WTC11 (cell line): Measurements from ENCODE around the gene F8.

Experiments used
- CBFB ChIP-seq: sonication (generic); formaldehyde crosslinking; IDR thresholded peaks from 2 replicates; pipeline ENCODE4 v1.8.1; 2022; ENCODE audit warnings: mild to moderate bottlenecking, low read depth, missing genetic modification reagents
- JUN ChIP-seq: sonication (generic); formaldehyde crosslinking; IDR thresholded peaks from 2 replicates; pipeline ENCODE4 v1.8.0; 2023; ENCODE audit warnings: mild to moderate bottlenecking, missing genetic modification reagents
- KAT7 ChIP-seq: sonication (generic); formaldehyde crosslinking; IDR thresholded peaks from 2 replicates; pipeline ENCODE4 v1.8.1; 2023; ENCODE audit warnings: missing genetic modification reagents, mild to moderate bottlenecking, borderline replicate concordance
- RELA ChIP-seq: sonication (generic); formaldehyde crosslinking; IDR thresholded peaks from 2 replicates; pipeline ENCODE4 v1.8.1; 2022; ENCODE audit warnings: missing genetic modification reagents, mild to moderate bottlenecking, borderline replicate concordance
- TCF7 ChIP-seq: sonication (generic); formaldehyde crosslinking; IDR thresholded peaks from 2 replicates; pipeline ENCODE4 v1.8.0; 2022; ENCODE audit warnings: mild to moderate bottlenecking, low read depth, missing genetic modification reagents, moderate library complexity
- TF ChIP-seq, protein P1 (sequence below): fragments of 200-600 bp; IDR thresholded peaks from 2 replicates; pipeline ENCODE4 v1.8.0; 2022; ENCODE audit warnings: antibody characterized with exemption
- TF ChIP-seq, protein P2 (sequence below): sonication (generic); formaldehyde crosslinking; IDR thresholded peaks from 2 replicates; pipeline ENCODE4 v1.8.1; 2023; ENCODE audit warnings: mild to moderate bottlenecking, missing genetic modification reagents, moderate library complexity
- TF ChIP-seq, protein P3 (sequence below): sonication (generic); formaldehyde crosslinking; conservative IDR thresholded peaks from 2 replicates; pipeline ENCODE4 v1.8.1; 2023; ENCODE audit warnings: mild to moderate bottlenecking, low read depth, missing genetic modification reagents, moderate library complexity
- TF ChIP-seq, protein P4 (sequence below): sonication (generic); formaldehyde crosslinking; IDR thresholded peaks from 2 replicates; pipeline ENCODE4 v1.8.1; 2023; ENCODE audit warnings: mild to moderate bottlenecking, missing genetic modification reagents, borderline replicate concordance

DNA sequence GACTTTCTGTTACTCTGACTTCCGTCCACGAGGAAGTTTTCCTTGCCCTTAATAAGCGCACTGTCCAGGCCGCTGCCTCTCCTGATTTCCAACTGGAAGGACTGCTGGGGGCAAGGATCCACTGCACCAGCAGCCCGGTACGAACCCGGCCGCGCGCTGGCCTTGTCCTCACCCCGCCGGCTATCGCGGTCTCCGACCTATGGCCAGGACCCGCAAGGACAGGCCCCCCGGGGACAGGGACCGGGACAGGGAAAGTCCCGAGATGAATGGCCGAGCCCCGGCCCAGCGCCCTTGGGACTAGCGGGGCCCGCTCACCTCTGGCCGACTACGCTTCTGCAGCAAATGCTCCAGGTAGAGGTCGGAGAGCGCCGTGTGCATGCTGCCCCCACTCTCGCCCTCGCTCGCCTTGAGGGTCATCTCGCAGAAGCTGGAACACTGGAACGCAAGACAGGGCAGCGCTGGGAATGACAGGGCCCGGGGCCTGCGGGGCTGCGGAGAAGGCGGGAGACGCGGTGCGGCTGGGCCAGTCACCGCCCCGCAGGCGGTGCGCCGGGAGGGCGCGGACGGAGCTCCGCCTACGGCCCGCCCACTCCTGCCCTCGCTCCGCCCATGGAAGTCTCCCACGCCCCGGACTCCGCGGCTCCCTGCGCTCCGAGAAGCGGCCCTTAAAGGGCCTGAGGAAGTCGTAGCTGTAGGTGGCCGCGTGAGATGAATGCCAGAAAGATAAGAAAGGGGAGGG, 217.4 kb downstream of the F8 start, which contains the start of gene MPP1:
- TF ChIP-seq KAT7 (CRISPR knock-in tag) = no peak
- TF ChIP-seq JUN (CRISPR knock-in tag) = no peak
- TF ChIP-seq TCF7 (CRISPR knock-in tag) = no peak
- TF ChIP-seq, protein P1, sequence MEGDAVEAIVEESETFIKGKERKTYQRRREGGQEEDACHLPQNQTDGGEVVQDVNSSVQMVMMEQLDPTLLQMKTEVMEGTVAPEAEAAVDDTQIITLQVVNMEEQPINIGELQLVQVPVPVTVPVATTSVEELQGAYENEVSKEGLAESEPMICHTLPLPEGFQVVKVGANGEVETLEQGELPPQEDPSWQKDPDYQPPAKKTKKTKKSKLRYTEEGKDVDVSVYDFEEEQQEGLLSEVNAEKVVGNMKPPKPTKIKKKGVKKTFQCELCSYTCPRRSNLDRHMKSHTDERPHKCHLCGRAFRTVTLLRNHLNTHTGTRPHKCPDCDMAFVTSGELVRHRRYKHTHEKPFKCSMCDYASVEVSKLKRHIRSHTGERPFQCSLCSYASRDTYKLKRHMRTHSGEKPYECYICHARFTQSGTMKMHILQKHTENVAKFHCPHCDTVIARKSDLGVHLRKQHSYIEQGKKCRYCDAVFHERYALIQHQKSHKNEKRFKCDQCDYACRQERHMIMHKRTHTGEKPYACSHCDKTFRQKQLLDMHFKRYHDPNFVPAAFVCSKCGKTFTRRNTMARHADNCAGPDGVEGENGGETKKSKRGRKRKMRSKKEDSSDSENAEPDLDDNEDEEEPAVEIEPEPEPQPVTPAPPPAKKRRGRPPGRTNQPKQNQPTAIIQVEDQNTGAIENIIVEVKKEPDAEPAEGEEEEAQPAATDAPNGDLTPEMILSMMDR = no peak
- TF ChIP-seq, protein P2, sequence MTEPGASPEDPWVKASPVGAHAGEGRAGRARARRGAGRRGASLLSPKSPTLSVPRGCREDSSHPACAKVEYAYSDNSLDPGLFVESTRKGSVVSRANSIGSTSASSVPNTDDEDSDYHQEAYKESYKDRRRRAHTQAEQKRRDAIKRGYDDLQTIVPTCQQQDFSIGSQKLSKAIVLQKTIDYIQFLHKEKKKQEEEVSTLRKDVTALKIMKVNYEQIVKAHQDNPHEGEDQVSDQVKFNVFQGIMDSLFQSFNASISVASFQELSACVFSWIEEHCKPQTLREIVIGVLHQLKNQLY (CRISPR knock-in tag) = no peak
- TF ChIP-seq, protein P3, sequence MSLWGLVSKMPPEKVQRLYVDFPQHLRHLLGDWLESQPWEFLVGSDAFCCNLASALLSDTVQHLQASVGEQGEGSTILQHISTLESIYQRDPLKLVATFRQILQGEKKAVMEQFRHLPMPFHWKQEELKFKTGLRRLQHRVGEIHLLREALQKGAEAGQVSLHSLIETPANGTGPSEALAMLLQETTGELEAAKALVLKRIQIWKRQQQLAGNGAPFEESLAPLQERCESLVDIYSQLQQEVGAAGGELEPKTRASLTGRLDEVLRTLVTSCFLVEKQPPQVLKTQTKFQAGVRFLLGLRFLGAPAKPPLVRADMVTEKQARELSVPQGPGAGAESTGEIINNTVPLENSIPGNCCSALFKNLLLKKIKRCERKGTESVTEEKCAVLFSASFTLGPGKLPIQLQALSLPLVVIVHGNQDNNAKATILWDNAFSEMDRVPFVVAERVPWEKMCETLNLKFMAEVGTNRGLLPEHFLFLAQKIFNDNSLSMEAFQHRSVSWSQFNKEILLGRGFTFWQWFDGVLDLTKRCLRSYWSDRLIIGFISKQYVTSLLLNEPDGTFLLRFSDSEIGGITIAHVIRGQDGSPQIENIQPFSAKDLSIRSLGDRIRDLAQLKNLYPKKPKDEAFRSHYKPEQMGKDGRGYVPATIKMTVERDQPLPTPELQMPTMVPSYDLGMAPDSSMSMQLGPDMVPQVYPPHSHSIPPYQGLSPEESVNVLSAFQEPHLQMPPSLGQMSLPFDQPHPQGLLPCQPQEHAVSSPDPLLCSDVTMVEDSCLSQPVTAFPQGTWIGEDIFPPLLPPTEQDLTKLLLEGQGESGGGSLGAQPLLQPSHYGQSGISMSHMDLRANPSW (CRISPR knock-in tag) = no peak
- no peak for TF ChIP-seq CBFB
- TF ChIP-seq RELA (CRISPR knock-in tag) = no peak
- TF ChIP-seq, protein P4, sequence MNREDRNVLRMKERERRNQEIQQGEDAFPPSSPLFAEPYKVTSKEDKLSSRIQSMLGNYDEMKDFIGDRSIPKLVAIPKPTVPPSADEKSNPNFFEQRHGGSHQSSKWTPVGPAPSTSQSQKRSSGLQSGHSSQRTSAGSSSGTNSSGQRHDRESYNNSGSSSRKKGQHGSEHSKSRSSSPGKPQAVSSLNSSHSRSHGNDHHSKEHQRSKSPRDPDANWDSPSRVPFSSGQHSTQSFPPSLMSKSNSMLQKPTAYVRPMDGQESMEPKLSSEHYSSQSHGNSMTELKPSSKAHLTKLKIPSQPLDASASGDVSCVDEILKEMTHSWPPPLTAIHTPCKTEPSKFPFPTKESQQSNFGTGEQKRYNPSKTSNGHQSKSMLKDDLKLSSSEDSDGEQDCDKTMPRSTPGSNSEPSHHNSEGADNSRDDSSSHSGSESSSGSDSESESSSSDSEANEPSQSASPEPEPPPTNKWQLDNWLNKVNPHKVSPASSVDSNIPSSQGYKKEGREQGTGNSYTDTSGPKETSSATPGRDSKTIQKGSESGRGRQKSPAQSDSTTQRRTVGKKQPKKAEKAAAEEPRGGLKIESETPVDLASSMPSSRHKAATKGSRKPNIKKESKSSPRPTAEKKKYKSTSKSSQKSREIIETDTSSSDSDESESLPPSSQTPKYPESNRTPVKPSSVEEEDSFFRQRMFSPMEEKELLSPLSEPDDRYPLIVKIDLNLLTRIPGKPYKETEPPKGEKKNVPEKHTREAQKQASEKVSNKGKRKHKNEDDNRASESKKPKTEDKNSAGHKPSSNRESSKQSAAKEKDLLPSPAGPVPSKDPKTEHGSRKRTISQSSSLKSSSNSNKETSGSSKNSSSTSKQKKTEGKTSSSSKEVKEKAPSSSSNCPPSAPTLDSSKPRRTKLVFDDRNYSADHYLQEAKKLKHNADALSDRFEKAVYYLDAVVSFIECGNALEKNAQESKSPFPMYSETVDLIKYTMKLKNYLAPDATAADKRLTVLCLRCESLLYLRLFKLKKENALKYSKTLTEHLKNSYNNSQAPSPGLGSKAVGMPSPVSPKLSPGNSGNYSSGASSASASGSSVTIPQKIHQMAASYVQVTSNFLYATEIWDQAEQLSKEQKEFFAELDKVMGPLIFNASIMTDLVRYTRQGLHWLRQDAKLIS (CRISPR knock-in tag) = no peak
